UCSD-AML1 (cell line): Measurements from ENCODE around the gene NETO2.
"Not testable (repeated sequence)": the region's sequence is repeated elsewhere in the genome, so short reads cannot be mapped to it uniquely, and the experiment has no call there.

Experiments used
- DNase-seq: peaks from one replicate; lab custom pipeline; 2025; ENCODE audit not compliant: unreplicated experiment; lab: John Stamatoyannopoulos, UW

The NETO2 gene

GRCh38 chr16:47136099-47136842, 7.5 kb downstream of the NETO2 start:
- no peak for DNase-seq

- no peak for DNase-seq
Observed at GRCh38 chr16:47134550-47134949, 9.2 kb downstream of the NETO2 start.

GRCh38 chr16:47132308-47132707, 11.4 kb downstream of the NETO2 start:
- DNase-seq = no peak

GRCh38 chr16:47129755-47130435, 13.8 kb downstream of the NETO2 start:
- DNase-seq = no peak

- DNase-seq = no peak
Observed at GRCh38 chr16:47127541-47127940, 16.2 kb downstream of the NETO2 start.

- no peak for DNase-seq
Observed at GRCh38 chr16:47125757-47126156, 18.0 kb downstream of the NETO2 start.

- DNase-seq = no peak
Observed at GRCh38 chr16:47113130-47113529, 30.6 kb downstream of the NETO2 start.

- DNase-seq = no peak
Observed at GRCh38 chr16:47110939-47111338, 32.8 kb downstream of the NETO2 start.

GRCh38 chr16:47109361-47109760, 34.4 kb downstream of the NETO2 start:
- no peak for DNase-seq

- not testable (repeated sequence) for DNase-seq
Observed at GRCh38 chr16:47102921-47103320, 40.8 kb downstream of the NETO2 start.

GRCh38 chr16:47097154-47097553, 46.6 kb downstream of the NETO2 start:
- DNase-seq = not testable (repeated sequence)

GRCh38 chr16:47096297-47096696, 47.4 kb downstream of the NETO2 start:
- DNase-seq = no peak

GRCh38 chr16:47084198-47084597, 59.5 kb downstream of the NETO2 start:
- DNase-seq = no peak

- DNase-seq = no peak
Observed at GRCh38 chr16:47082099-47082865, 61.5 kb downstream of the NETO2 start.

GRCh38 chr16:47081115-47081514, 62.6 kb downstream of the NETO2 start:
- DNase-seq = no peak

- DNase-seq = no peak
Observed at GRCh38 chr16:47079860-47080259, 63.9 kb downstream of the NETO2 start.

GRCh38 chr16:47073223-47074155, 70.3 kb downstream of the NETO2 start:
- no peak for DNase-seq

GRCh38 chr16:47072158-47072557, 71.6 kb downstream of the NETO2 start:
- DNase-seq = no peak

- no peak for DNase-seq
Observed at GRCh38 chr16:47069841-47070584, 73.7 kb downstream of the NETO2 start.

GRCh38 chr16:47069313-47069712, 74.4 kb downstream of the NETO2 start:
- no peak for DNase-seq
